ENCODE data around the gene AFG1L.
"Not testable (repeated sequence)": the region's sequence is repeated elsewhere in the genome, so short reads cannot be mapped to it uniquely, and the experiment has no call there.

The AFG1L gene

DNA sequence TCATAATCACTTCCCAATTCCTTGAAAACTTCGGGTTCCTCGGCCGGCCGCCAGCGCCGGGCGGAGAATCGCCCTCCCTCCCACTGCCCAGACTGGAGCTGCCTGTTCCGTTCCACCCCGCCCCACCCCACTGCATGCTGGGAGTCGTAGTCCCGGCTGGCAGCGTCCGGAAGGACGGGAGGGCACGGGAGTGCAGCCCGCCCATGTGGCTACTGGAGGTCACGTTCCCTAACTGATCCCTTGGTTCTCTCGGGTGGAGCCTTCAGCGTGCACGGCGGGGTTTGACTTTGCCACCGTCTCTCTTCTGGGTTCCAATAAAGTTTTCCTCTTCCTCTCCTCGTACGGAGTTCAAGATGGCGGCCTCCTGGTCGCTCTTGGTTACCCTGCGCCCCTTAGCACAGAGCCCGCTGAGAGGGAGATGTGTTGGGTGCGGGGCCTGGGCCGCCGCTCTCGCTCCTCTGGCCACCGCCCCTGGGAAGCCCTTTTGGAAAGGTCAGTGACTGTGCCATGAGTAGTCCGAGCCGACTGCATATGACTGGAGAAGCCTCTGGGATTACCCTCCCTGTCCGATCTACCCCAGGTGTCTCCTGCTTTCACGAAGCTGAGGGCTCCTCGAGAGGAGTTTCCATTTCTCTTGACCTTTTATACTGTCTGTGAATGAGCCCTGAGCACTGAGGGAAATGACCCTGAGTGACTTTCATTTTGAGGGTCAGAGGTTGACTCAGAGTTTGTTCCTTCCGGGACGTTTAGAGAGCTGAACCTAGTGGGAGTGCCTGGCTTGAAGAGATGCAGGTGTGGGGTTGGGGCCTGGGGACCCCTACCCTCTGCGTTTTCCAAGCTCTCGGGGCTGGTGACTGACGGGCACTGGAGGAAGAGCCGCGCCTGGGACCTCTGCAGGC is at the start of gene AFG1L:
Gene AFG1L (plus strand): TSS at position 328 of the 899 bp plus-strand sequence. CDS start 26 bp downstream, at position 354.
- in situ Hi-C loops (cut with HindIII; ENCODE audit: low sequenced_read_pairs) = no loop called here

DNA sequence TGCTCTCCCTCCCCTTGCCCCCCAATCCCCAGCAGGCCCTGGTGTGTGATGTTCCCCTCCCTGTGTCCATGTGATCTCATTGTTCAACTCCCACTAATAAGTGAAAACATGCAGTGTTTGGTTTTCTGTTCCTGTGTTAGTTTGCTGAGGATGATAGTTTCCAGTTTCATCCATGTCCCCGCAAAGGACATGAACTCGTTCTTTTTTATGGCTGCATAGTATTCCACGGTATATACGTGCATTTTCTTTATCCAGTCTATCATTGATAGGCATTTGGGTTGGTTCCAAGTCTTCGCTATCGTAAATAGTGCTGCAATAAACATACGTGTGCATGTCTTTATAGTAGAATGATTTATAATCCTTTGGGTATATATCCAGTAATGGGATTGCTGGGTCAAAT is 49.8 kb upstream of the AFG1L start:
- in situ Hi-C loops (cut with HindIII; ENCODE audit: low sequenced_read_pairs) = not testable (repeated sequence)

DNA sequence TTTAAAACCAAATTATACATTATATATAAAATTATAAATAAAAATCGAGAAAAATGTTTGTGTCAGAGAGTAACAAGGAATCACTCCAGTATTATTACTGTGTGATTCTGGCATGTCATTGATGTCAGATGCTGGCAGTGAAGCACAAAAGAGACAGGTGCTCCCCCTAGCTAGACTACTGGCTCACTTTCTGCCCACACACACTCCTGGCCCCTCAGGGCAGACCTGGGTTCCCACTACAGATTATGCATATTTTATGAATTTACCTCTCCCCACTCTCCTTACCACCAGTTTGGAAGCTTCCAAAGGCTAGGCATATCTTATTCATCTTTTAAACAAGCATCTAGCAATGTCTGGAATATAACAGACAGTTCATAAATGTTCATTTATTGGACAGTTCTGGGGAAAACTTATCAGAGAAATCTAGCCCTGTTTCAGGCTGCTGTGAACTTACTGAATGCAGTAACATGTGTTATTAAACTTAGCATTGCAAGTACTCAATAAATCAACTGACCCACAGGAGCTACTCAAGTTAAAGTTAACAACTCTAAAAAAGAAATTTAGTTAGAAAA is 46.8 kb upstream of the AFG1L start:
- in situ Hi-C loops (cut with HindIII; ENCODE audit: low sequenced_read_pairs) = no loop called here

DNA sequence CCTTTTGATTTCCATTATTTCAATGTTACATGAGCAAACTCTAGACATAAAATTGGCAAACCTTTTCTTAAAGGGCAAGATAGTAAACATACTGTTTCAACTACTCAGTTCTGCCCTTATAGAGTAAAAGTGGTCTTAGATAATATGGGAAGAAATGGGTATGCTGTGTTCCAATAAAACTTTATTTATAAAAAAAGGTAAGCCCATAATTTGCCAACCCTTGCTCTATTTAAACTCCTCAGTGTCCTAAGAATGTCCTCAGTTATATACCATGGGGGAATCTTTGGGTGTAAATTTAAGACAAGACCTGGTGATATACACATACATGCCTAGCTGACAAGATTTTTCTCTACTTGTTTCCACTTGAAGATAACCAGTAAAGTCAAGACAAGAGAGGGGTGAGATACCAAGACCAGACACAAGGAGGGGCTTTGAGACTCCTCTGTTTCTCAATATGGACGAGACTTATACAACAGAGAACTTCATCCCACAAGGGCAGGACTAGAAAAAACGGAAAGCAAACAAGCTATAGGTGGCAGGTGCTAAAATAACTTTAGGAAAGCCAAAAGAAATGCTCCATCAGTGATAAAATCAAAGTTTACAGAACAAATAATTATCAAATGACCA is 44.5 kb upstream of the AFG1L start:
- in situ Hi-C loops (cut with HindIII; ENCODE audit: low sequenced_read_pairs) = no loop called here

- in situ Hi-C loops (cut with HindIII; ENCODE audit: low sequenced_read_pairs) = no loop called here
Measured at GRCh38 chr6:108251252-108251651, 43.6 kb upstream of the AFG1L start.

GRCh38 chr6:108252055-108252454 is 42.8 kb upstream of the AFG1L start:
- in situ Hi-C loops (cut with HindIII; ENCODE audit: low sequenced_read_pairs) = no loop called here

GRCh38 chr6:108253241-108253640 is 41.6 kb upstream of the AFG1L start:
- in situ Hi-C loops (cut with HindIII; ENCODE audit: low sequenced_read_pairs) = no loop called here

DNA sequence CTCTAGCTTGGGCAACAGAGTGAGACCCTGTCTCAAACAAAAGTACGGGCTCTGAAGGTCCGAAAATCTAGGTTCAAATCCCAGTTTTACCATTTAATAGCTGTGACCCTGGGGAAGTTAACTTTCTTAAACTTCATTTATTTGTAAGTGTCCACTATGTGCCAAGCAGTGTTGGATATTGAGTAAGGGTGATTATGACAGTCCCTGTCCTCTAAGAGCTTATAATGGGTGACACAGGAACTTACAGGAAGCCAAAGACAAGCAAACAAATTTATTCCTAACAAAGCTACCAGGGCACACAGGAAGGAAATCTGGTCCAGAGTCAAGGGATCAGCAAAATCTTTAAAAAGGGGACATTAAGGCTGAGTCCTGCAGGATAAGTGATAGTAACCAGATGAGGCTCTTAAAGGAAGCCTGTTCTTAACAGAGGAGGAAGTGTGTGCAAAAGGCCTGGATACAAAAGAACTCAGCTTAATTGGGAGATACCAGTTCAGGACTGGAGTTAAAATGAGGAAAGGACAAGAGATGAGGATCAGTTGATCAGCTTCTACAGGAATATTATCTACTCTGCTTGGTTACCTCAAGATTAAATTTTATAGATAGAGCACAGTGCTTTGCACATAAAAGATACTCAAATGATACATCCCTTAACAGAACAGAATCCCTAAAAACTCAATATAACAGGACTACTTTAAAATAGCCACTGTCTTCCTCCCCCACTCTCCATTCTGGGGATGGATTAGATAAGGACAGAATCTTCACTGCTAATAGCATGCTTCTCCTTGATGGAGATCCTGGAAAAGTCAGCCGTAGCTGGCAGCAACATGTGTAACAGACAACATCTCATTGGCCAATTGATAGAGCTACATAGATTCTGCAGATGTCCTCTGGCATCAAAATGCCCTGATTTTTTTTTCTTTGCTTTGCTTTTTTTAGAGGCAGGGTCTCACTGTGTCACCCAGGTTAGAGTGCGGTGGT is 40.1 kb upstream of the AFG1L start:
- in situ Hi-C loops (cut with HindIII; ENCODE audit: low sequenced_read_pairs) = no loop called here

- in situ Hi-C loops (cut with HindIII; ENCODE audit: low sequenced_read_pairs) = no loop called here
Measured at GRCh38 chr6:108260126-108260808, 34.6 kb upstream of the AFG1L start.

GRCh38 chr6:108260809-108261569 is 33.9 kb upstream of the AFG1L start, which contains the start of gene SNX3:
TSS of gene SNX3 (minus strand) at chr6:108261040. CDS start at chr6:108260921, 119 bp downstream.
- in situ Hi-C loops (cut with HindIII; ENCODE audit: low sequenced_read_pairs) = no loop called here

- in situ Hi-C loops (cut with HindIII; ENCODE audit: low sequenced_read_pairs) = no loop called here
Measured at GRCh38 chr6:108263371-108263770, 31.5 kb upstream of the AFG1L start.

DNA sequence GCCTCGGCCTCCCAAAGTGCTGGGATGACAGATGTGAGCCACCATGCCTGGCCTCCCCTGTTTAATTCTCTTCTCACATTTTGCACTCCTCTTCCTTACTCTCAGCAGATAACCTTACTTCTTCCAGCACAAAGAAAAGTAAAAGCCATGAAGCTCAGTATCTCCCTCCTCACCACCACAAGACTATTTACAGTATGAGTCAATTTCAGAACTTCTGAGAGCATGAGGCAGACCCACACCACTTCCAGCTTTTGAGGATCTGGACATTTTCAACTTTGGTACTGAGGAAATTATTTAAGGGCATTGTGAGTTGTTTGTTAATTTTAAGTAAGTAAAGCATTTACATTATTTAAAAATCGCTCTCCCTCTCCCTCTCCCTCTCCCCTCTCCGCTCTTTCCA is 26.0 kb upstream of the AFG1L start:
- in situ Hi-C loops (cut with HindIII; ENCODE audit: low sequenced_read_pairs) = no loop called here

DNA sequence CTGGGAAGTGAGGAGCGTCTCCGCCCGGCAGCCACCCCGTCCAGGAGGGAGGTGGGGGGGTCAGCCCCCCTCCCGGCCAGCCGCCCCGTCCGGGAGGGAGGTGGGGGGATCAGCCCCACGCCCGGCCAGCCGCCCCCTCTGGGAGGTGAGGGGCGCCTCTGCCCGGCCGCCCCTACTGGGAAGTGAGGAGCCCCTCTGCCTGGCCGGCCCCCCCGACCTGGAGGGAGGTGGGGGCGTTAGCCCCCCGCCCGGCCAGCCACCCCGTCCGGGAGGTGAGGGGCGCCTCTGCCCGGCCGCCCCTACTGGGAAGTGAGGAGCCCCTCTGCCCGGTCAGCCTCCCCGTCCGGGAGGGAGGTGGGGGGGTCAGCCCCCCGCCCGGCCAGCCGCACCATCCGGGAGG is 24.9 kb upstream of the AFG1L start:
- in situ Hi-C loops (cut with HindIII; ENCODE audit: low sequenced_read_pairs) = not testable (repeated sequence)

GRCh38 chr6:108274546-108274945 is 20.3 kb upstream of the AFG1L start:
- in situ Hi-C loops (cut with HindIII; ENCODE audit: low sequenced_read_pairs) = no loop called here

DNA sequence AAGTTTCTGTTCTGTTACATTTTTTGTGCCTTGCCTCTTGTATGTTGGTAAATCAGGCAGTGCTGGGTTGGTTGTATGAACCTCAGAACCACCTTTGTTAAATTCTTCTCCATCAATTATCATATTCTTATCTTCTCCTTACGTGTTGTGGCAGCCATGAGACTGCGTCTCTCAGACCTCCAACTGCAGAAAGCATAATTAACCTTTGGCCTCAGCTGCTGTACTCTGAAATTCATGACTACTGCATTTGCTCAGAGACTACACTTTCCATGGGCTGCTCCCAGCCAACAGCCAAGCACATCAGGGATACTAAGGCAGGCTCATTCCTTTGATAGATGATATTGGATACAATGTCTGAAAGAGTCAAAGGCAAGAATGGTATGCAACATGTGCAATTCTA is 18.9 kb upstream of the AFG1L start:
- in situ Hi-C loops (cut with HindIII; ENCODE audit: low sequenced_read_pairs) = no loop called here

- in situ Hi-C loops (cut with HindIII; ENCODE audit: low sequenced_read_pairs) = no loop called here
Measured at GRCh38 chr6:108277295-108277694, 17.6 kb upstream of the AFG1L start.

DNA sequence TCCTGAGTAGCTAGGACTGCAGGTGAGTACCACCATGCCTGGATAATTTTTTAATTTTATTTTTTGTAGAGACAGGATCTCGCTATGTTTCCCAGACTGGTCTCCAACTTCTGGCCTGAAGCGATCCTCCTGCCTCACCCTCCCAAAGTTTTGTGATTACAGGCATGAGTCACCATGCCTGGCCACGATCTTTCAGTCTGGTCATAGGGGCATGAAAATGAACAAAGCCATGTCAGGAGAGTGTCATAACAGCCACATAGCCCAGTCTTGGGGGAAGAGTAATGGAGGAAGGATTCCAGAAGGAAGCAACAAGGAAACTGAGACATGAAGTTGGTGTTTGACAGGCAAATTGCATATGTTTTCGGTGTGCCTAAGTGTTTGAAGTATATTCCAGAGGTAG is 17.0 kb upstream of the AFG1L start:
- in situ Hi-C loops (cut with HindIII; ENCODE audit: low sequenced_read_pairs) = no loop called here

DNA sequence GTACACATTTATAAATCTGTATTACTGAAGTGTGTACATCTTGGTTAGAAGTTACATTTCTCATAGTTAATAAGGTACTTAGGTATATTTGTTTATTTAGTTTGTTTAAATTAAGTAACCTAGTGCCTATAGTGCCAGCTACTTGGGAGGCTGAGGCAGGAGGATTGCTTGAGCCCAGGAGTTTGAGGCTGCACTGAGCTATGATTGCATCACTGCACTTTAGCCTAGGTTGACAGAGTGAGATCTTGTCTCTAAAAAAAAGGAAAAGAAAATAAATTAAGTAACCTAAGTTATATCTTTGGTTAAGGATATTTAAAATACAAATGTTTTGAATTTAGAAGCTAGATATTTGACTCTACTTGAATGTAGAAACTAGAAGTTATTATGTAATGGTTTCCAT is 9.5 kb upstream of the AFG1L start:
- in situ Hi-C loops (cut with HindIII; ENCODE audit: low sequenced_read_pairs) = no loop called here

DNA sequence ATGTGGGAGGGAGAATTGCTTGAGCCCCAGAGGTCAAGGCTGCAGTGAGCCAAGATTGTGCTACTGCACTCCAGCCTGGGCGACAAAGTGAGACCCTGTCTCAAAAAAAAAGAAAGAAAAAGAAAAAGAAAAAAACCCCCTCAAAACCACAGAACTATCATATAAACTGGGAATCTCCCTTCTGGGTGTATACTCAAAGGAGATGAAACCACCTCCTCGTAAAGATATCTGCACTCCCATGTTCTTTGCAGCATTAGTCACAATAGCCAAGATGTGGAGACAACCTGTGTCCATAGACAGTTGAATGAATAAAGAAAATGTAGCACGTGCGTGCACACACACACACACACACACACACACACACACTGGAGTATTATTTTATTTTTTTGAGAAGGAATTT is 8.5 kb upstream of the AFG1L start:
- in situ Hi-C loops (cut with HindIII; ENCODE audit: low sequenced_read_pairs) = no loop called here
